Measurements from ENCODE around the gene PTDSS2.

- TF ChIP-seq CTCF (IDR thresholded peaks at IDR 0.05) (no peak), POLR2A (IDR thresholded peaks at IDR 0.05) (no peak), POLR2AphosphoS5 (IDR thresholded peaks at IDR 0.05) (no peak)
Observed at GRCh38 chr11:425301-425700, 24.8 kb upstream of the PTDSS2 start.
